DMS114 treated with DMSO at 0.1 percent for 48 hours (cell line): ENCODE results near the gene ZNF441.
"Not testable (repeated sequence)": the region's sequence is repeated elsewhere in the genome, so short reads cannot be mapped to it uniquely, and the experiment has no call there.

Experiments
- DNase-seq: peaks from one replicate; lab custom pipeline; 2025; ENCODE audit not compliant: unreplicated experiment; lab: John Stamatoyannopoulos, UW

ZNF441 gene

GRCh38 chr19:11766597-11767591 lies at the start of gene ZNF441:
TSS of gene ZNF441 (plus strand) at chr19:11767000. CDS start at chr19:11767194, 194 bp downstream.
- DNase-seq = peak; percentile 79

DNA sequence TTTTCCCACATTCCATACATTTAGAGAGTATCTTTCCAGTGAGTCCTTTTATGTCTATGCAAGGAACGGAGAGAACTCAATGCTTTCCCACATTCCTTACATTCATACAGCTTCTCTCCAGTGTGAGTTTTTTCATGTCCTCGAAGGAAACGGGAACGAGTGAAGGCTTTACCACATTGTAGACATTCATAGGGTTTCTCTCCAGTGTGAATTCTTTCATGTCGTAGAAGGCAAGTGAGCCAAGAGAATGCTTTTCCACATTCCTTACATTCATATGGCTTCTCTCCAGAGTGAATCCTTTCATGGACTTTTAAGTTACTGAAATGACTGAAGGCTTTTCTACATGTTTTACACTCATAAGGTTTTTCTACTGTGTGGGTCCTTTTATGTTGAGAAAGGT lies 45.1 kb upstream of the ZNF441 start:
- no peak for DNase-seq

DNA sequence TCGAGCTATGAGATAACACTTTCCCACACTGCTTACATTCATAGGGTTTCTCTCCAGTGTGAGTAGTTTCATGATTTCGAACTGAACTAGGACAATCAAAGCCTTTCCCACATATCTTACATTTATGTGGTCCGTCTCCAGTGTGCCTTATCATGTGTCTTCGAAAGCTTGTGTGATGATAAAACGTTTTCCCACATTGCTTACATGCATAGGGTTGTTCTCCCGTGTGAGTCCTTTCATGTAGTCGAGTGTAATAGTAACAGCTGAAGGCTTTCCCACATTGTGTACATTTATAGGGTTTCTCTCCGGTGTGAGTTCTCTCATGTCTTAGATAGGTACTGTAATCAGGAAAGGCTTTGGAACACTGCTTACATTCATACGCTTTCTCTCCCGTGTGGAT lies 44.4 kb upstream of the ZNF441 start:
- DNase-seq = no peak

DNA sequence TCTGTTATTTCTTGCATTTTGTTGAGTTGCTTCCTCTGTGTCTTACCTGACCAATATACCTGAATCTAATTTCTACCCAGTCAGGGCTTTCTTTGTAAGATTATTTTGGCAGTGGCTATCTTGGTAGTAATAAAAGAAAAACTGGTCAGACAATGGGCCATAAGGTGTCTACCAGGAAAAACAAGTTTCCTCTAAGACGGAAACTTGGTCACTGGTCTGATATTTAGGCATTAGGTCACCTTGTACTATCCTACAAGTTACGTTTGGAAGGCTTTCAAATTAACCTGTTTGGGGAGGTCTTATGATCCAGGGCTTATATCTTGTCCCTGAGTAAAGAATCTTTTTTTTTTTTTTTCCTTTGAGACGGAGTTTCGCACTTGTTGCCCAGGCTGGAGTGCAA lies 37.2 kb upstream of the ZNF441 start:
- DNase-seq = no peak

DNA sequence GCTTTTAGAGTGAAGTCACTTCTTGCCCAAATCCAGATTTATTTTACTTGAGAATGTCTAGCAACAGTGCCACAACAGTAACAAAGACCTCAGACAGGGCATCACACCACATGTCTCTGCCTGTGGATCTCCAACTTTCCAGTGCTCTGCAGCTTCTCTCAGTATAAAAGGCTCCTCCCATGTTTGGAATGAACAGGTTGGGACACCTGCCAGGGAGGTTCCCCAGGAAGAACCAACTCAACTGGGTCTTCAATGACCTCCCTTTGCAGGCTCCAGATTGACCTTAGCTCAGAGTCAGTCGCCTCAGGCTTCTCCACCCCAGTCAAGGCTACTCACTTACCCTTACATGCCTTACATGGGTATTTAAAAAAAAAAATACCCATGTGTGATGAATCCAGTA lies 31.4 kb upstream of the ZNF441 start:
- no peak for DNase-seq

- no peak for DNase-seq
Measured at GRCh38 chr19:11736696-11737095, 30.1 kb upstream of the ZNF441 start.

- DNase-seq = no peak
Measured at GRCh38 chr19:11737964-11738745, 28.6 kb upstream of the ZNF441 start.

DNA sequence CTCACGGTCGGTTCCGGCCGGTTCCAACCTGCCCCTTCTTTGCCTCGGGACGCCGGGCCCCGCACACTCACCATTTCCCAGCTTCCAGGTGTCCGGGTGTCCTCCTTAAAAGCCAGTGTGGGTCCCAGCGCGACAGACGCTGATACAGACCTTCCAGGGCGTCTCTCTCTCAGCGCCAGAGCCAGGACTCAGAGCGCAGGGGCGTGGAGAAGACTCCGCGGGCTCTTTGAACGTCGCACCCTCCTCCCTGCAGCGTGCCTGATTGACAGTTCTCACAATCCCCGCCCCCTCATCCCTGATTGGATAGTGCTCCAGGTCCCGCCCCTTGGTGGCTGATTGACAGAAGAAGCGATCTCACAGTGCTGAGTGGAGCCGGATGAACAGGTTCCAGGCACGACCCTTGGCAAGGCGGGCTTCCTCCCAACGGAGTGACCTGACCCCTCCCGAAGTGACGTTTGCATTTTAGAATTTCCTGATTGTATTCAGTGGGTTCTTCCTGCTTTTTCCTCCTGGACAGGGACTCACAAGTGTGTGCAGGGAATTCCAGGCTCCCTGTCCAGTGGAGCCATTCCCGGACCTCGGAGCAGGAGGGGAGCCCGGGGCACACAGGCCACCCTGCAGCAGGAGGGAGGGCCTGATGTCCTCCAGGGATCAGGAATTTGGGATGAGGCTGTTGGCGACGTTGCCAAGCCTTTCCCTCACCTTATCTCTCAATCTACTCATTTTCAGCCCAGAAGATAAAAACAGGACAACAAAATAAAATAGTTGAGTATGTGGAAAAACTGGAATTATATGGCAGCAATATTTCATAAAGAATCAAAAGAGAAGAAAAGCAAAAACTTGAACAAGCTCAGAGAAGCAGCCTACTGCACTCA lies 27.8 kb upstream of the ZNF441 start, which contains the start of gene ZNF823:
ZNF823 (minus strand) TSS at position 201 of the 875 bp plus-strand sequence; CDS start at position 74, 127 bp downstream.
- peak; percentile 91 for DNase-seq

DNA sequence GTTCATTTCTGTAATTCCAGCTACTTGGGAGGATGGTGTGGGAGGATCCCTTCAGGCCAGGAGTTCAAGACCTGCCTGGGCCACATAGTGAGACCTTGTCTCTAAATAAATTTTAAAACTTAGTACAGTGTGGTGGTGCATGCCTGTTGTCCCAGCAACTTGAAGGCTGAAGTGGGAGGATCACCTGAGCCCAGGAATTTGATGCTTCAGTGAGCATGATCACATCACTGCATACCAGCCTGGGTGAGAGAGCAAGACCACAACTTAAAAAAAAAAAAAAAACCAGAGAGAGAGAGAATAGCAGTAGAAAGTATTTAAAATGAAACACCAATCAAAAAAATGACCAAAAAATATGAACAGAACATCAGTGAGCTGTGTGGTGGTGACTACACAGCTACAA lies 20.9 kb upstream of the ZNF441 start:
- no peak for DNase-seq

DNA sequence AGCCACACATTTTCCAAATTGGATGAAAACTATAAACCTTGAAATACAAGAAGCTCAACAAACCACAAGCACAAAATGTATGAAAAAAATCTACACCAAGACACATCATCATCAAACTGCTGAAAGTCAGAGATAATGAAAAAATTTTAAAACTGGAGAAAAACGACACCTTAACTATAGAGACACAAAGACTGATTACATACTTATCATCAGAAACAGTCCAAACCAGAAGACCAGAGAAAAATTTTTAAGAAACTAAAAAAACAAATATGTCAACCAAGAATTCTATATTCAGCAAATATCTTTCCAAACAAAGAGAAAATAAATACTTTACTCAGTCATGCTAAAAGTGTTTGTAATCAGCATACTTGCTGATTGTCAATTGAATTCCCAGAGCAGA lies 19.5 kb upstream of the ZNF441 start:
- DNase-seq = no peak

GRCh38 chr19:11749751-11750150 lies 17.0 kb upstream of the ZNF441 start:
- DNase-seq = no peak

GRCh38 chr19:11752244-11752736 lies 14.5 kb upstream of the ZNF441 start:
- DNase-seq = no peak

GRCh38 chr19:11754663-11755062 lies 12.1 kb upstream of the ZNF441 start:
- no peak for DNase-seq

GRCh38 chr19:11756965-11757364 lies 9.8 kb upstream of the ZNF441 start:
- no peak for DNase-seq

DNA sequence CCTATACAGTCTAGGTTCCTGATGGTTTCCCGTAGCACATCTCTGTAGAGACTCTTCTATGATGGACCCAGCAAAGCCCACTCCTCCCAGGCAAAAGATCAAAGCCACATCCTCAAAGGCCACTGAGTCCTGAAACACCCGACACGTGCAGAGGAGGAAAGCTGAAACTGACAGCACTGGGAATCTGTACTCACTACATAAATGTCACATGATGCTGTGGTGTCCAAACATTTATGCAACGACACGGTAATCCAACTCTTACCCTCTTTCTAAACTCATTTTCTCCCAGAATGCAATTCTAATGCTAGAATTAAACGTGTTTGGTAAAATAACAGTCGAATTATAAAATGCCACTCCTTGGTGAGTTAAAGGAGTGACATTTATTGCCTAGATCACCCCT lies 7.0 kb upstream of the ZNF441 start:
- DNase-seq = no peak

GRCh38 chr19:11763117-11763516 lies 3.7 kb upstream of the ZNF441 start:
- no peak for DNase-seq

- no peak for DNase-seq
Measured at GRCh38 chr19:11763611-11764010, 3.2 kb upstream of the ZNF441 start.

DNA sequence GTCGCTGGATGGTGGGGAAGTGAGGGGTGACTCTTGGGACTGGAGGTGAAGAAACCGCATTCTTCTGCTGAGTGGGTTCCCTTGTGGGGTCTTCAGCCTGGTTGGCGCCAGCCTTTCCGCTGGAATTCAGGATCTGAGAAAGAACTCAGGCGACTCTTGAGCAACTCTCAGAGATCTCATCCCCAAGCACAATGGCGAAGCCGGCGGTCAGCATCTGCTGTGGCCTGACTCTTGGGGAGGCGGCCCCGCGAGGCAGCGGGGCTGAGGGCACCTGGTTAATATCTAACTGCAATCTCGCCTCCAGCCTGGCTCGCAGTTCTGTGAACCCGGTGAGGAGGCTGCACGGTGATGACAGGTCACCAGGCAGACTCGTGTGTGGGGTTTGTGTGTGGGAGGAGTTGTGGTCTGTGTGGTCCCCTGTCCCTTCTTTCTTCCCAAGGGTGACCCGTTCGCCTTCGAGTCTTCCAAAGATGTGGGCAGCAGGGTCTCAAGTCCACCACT lies 883 bp downstream of the ZNF441 start:
- DNase-seq = no peak

GRCh38 chr19:11769995-11770394 lies 3.2 kb downstream of the ZNF441 start:
- DNase-seq = no peak

DNA sequence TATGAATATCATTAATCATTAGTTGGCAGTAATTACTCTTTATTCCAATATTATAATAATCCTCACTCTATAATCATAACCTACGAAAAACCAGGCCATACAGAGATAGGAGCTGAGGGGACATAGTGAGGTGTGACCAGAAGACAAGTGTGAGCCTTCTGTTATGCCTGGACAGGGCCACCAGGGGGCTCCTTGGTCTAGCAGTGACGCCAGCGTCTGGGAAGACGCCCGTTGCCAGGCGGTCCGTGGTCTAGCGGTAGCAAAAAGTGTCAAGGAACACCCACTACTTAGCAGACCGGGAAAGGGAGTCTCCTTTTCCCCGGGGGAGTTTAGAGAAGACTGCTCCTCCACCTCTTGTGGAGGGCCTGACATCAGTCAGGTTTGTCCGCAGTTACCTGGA lies 4.7 kb downstream of the ZNF441 start:
- DNase-seq = not testable (repeated sequence)
